Endothelial cell of umbilical vein (primary cell): Measurements from ENCODE around the gene SLC24A3. TPM values are rescaled to one million over a fixed set of nuclear protein-coding genes. Genes with fewer than 3 reads are reported as not detected.

Experiments
- BruUV-seq: library from RNA; stranded (reverse); fragments of 400-500 nt; replicated peaks from 2 replicates; lab custom pipeline; 2021; lab: Mats Ljungman, UMichigan
- CTCF ChIA-PET: fragments of 300-600, 350-600 bp; sonication (Branson Sonifier 250); formaldehyde crosslinking; loops from one replicate; lab custom pipeline; 2021; ENCODE audit warnings: antibody characterized with exemption, inconsistent platforms; lab: Charles Lee
- POLR2A ChIA-PET: fragments of 300-600, 350-600 bp; sonication (Branson Sonifier 250); formaldehyde crosslinking; loops from one replicate; lab custom pipeline; 2021; ENCODE audit warnings: antibody characterized with exemption, inconsistent platforms; lab: Charles Lee
- DNase-seq: peaks from one replicate; pipeline ENCODE4 v3.0.0-alpha.2; 2011; ENCODE audit warnings: low read depth, low spot score
- FAIRE-seq: peaks from 2 replicates; lab custom pipeline; 2011; peaks lifted over from hg19 to GRCh38; lab: Jason Lieb, UNC
- H2AFZ ChIP-seq: 2 replicates; pipeline ENCODE4 v1.6.0; 2012; ENCODE audit warnings: low read depth, low read length, control low read depth, inconsistent platforms
- H3K27ac ChIP-seq: 2 replicates; pipeline ENCODE4 v1.5.1; 2011; ENCODE audit warnings: low read depth, mild to moderate bottlenecking, control low read depth, low read length, moderate library complexity; ENCODE audit not compliant: insufficient read depth
- H3K27me3 ChIP-seq, 2 experiments: 2 replicates each; pipeline versions ENCODE4 v1.6.0 to v1.6.1; 2011; ENCODE audit warnings: low read length in 2 of 2, mixed read lengths in 1 of 2; ENCODE audit not compliant: control insufficient read depth in 2 of 2, insufficient read depth in 2 of 2
- H3K36me3 ChIP-seq, 2 experiments: 2 replicates in 1 of 2; 3 replicates in 1 of 2; pipeline ENCODE4 v1.5.1; 2011; ENCODE audit warnings: low read length in 2 of 2, mild to moderate bottlenecking in 1 of 2, moderate library complexity in 1 of 2; ENCODE audit not compliant: control insufficient read depth in 2 of 2, insufficient read depth in 2 of 2; ENCODE audit errors: extremely low read depth in 1 of 2
- H3K4me1 ChIP-seq: 3 replicates; pipeline ENCODE4 v1.5.1; 2011; ENCODE audit warnings: mild to moderate bottlenecking, low read length; ENCODE audit not compliant: control insufficient read depth, insufficient read depth; ENCODE audit errors: extremely low read depth
- H3K4me2 ChIP-seq: 2 replicates; pipeline ENCODE4 v1.6.1; 2011; ENCODE audit warnings: low read length, control low read depth, mixed read lengths; ENCODE audit not compliant: insufficient read depth
- H3K4me3 ChIP-seq, 3 experiments: fragments of 200-600 bp in 1 of 3; sonication (generic), shearing (Covaris generic) in 1 of 3; replicated peaks in 1 of 3; 2 replicates each; pipeline ENCODE4 v1.5.1; 2011 to 2016; ENCODE audit warnings: control low read depth in 3 of 3, low read length in 3 of 3, mild to moderate bottlenecking in 2 of 3, inconsistent platforms in 1 of 3, low read depth in 1 of 3, moderate library complexity in 1 of 3; ENCODE audit not compliant: insufficient read depth in 1 of 3
- H3K79me2 ChIP-seq: 2 replicates; pipeline ENCODE4 v1.6.0; 2012; ENCODE audit warnings: low read length, inconsistent platforms; ENCODE audit not compliant: control insufficient read depth, insufficient read depth
- H3K9ac ChIP-seq: replicated peaks from 2 replicates; pipeline ENCODE3; 2011; ENCODE audit warnings: low read length, control low read depth; ENCODE audit not compliant: insufficient read depth; ENCODE audit errors: extremely low read depth
- H3K9me1 ChIP-seq: replicated peaks from 3 replicates; pipeline ENCODE4 v1.6.0; 2011; ENCODE audit warnings: mild to moderate bottlenecking, low read length; ENCODE audit not compliant: control insufficient read depth, insufficient read depth; ENCODE audit errors: extremely low read depth
- H3K9me3 ChIP-seq: replicated peaks from 2 replicates; pipeline ENCODE4 v1.5.1; 2012; ENCODE audit warnings: low read length, inconsistent platforms; ENCODE audit not compliant: control insufficient read depth, insufficient read depth
- H4K20me1 ChIP-seq: replicated peaks from 2 replicates; pipeline ENCODE3; 2011; ENCODE audit warnings: mild to moderate bottlenecking, low read length; ENCODE audit not compliant: control insufficient read depth, insufficient read depth; ENCODE audit errors: extremely low read depth
- CTCF ChIP-seq, 2 donors: IDR thresholded peaks; 1 replicate in 1 of 2; 2 replicates in 1 of 2; pipeline ENCODE4 v1.5.1; 2011; ENCODE audit warnings: low read length in 2 of 2, mild to moderate bottlenecking in 2 of 2, moderate library complexity in 2 of 2, control low read depth in 1 of 2, inconsistent platforms in 1 of 2, low read depth in 1 of 2; ENCODE audit not compliant: insufficient read depth in 1 of 2; ENCODE audit errors: extremely low read depth in 1 of 2
- EZH2 ChIP-seq: IDR thresholded peaks from 2 replicates; pipeline ENCODE4 v1.6.1; 2012; ENCODE audit warnings: borderline replicate concordance, low read depth, mild to moderate bottlenecking, moderate library complexity, low read length, inconsistent platforms; ENCODE audit not compliant: severe bottlenecking
- FOS ChIP-seq: IDR thresholded peaks from 2 replicates; pipeline ENCODE4 v1.6.1; 2011; ENCODE audit warnings: mild to moderate bottlenecking, low read length, moderate library complexity, borderline replicate concordance; ENCODE audit not compliant: insufficient read depth
- MYC ChIP-seq: IDR thresholded peaks from one replicate; pipeline ENCODE4 v1.6.1; 2011; ENCODE audit warnings: mild to moderate bottlenecking, low read depth, low read length
- POLR2A ChIP-seq: IDR thresholded peaks from 2 replicates; pipeline ENCODE4 v1.6.1; 2012; ENCODE audit warnings: low read depth, mild to moderate bottlenecking, control low read depth, low read length
- dilution Hi-C: fragments of 300-500 bp; cut with MboI; formaldehyde crosslinking; loops from one replicate; pipeline ENCODE4 v1.15.0; 2019; ENCODE audit warnings: low sequenced_read_pairs; ENCODE audit not compliant: extremely low pct_ligation_motif_present
- intact Hi-C: fragments of 100-400 bp; cut with micrococcal nuclease; formaldehyde crosslinking; loops from one replicate; pipeline ENCODE4 v1.10.0; 2022
- polyA plus RNA-seq, 4 experiments: library from polyadenylated mRNA; depleted of rRNA in 3 of 4; stranded (reverse) in 3 of 4; unstranded in 1 of 4; fragments of >200 nt; gene quantifications; 2 replicates each; pipeline versions ENCODE4 v1.2.1 to v1.2.3, GENCODE V29; 2011 to 2012; ENCODE audit warnings: missing spikeins in 1 of 4
- total RNA-seq: library from RNA; stranded (reverse); gene quantifications from 2 replicates; pipeline ENCODE4 v1.2.3, GENCODE V29; 2021

SLC24A3 gene
- total and polyA plus RNA-seq, 2 donors (not counting 3 experiments of a cell fraction or from before 2014, with no cell fraction given), result not detected

- Histone ChIP-seq H3K36me3 (no peaks in the 10 kb centered on the region), H4K20me1 (no peaks in the 10 kb centered on the region), H3K4me3 (no peak overlapping the region), H3K27ac (no peak overlapping the region), H3K9me3 (no peaks in the 10 kb centered on the region), H3K79me2 (no peaks in the 10 kb centered on the region), H3K9me1 (no peaks in the 10 kb centered on the region), H2AFZ (no peak overlapping the region), H3K4me1 (no peaks in the 10 kb centered on the region), H3K4me2 (no peak overlapping the region), H3K27me3 (peaks cover 18 to 24% of the 10 kb centered on the region in 2 experiments), H3K9ac (no peak overlapping the region)
- ChIA-PET CTCF (no interaction called here), POLR2A (no interaction called here)
- dilution Hi-C loops, result no loop called here
- DNase-seq (no peak), FAIRE-seq (no peak)
- BruUV-seq, result no TSS peak
- intact Hi-C loops, result no loop called here
- TF ChIP-seq CTCF (IDR thresholded peaks at IDR 0.05; ENCODE audit: extremely low read depth in 1 of 2, insufficient read depth in 1 of 2, low read depth in 1 of 2, low read length in 2 of 2), result no peak
- peak; percentile 66 for TF ChIP-seq EZH2
- no peak for TF ChIP-seq FOS
- no peak for TF ChIP-seq POLR2A
- no peak for TF ChIP-seq MYC
Observed at GRCh38 chr20:19211661-19212468, 577 bp upstream of the SLC24A3 start.
